C4-2B (cell line): ENCODE data around the gene TMEM52.

Experiments used
- CTCF ChIP-seq: fragments of 450-650 bp; conservative IDR thresholded peaks from 2 replicates; pipeline ENCODE4 v1.5.1; 2017; ENCODE audit warnings: mild to moderate bottlenecking
- ZFX ChIP-seq: fragments of 450-650 bp; IDR thresholded peaks from 2 replicates; pipeline ENCODE4 v1.6.1; 2017

GRCh38 chr1:1880617-1881312, 38.3 kb downstream of the TMEM52 start:
- TF ChIP-seq CTCF (no peak), ZFX (no peak)
